Pons (tissue), 1 donor: ENCODE results near the gene PATJ.
"Not testable (repeated sequence)": the region's sequence is repeated elsewhere in the genome, so short reads cannot be mapped to it uniquely, and the experiment has no call there.

Experiments used
- DNase-seq: peaks from one replicate; pipeline ENCODE4 v3.0.0-alpha.2; 2016; ENCODE audit warnings: low spot score

The PATJ gene

DNA sequence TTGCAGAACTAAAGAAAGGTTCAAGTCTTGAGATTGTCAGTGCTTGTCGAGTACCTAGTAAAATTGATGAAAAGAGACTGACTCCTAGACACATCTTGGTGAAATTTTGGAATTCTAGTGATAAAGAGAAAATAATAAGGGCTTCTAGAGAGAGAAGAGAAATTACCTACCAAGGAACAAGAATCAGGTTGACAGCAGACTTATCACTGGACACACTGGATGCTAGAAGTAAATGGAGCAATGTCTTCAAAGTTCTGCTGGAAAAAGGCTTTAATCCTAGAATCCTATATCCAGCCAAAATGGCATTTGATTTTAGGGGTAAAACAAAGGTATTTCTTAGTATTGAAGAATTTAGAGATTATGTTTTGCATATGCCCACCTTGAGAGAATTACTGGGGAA, 468.7 kb downstream of the PATJ start:
- no peak for DNase-seq

DNA sequence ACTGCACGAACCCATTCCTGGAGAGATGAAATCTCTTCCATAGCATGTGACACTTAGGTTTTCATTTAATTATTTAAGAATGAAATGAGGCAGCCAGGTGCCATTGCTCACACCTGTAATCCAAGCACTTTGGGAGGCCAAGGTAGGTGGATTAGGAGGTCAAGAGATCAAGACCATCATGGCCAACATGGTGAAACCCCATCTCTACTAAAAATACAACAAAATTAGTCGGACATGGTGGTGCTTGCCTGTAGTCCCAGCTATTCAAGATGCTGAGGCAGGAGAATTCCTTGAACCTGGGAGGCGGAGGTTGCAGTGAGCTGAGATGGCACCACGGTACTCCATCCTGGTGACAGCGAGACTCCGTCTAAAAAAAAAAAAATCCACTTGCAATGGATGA, 470.1 kb downstream of the PATJ start:
- no peak for DNase-seq

DNA sequence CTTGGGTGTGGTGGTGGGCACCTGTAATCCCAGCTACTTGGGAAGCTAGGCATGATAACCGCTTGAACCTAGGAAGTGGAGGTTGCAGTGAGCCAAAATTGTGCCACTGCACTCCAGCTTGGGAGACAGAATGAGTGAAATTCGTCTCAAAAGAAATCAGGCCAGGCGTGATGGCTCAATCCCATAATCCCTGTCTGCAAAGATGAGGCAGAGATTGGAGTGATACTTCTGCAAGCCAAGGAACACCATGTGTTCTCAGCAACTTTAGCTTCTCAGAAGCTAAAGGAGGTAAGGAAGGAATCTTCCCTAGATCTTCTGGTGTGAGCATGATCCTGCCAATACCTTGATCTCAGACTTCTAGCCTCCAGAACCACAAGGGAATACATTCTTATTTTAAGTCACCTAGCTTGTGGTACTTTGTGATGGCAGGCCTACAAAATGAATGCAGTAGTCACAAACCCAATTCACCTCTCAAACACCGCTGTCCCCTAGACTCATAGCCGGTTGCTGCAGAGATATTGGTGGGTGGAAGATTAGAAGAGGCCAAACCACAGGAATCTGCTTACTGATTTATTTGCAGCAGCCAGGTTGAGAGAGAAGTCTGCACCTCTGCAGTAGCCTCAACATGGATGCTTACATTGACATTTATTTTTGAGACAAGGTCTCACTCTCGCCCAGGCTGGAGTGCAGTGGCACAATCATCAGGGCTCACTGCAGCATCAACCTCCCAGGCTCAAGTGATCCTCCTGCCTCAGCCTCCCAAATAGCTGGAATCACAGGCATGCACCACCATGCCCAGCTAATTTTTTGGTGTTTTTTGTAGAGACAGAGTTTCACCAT, 471.0 kb downstream of the PATJ start:
- DNase-seq = no peak

DNA sequence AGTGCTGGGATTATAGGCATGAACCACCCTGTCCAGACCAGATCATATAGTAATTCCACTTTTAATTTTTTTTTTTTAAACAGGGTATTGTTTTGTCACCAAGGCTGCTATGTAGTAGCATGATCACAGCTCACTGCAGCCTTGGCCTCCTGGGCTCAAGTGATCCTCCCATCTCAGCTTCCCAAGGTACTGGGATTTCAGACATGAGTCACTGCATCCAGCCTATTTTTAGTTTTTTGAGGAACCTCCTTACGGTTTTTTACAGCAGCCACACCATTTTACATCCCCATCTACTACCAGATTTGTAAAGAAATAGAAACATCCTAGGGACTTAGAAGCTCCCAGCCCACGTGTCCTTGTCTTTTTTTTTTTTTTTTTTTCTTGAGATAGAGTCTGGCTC, 476.3 kb downstream of the PATJ start:
- DNase-seq = no peak

DNA sequence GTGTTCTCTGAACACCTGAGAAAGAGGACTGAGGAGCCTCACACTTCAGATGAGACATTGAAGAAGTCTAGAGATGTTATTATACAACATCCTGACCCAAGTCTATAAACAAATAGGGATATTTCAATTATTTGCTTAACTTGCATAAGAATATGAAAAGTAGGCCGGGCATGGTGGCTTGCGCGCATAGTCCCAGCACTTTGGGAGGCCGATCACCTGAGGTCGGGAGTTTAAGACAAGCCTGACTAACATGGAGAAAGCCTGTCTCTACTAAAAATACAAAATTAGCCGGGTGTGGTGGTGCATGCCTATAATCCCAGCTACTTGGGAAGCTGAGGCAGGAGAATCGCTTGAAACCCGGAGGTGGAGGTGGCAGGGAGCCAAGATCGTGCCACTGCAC, 478.2 kb downstream of the PATJ start:
- not testable (repeated sequence) for DNase-seq

DNA sequence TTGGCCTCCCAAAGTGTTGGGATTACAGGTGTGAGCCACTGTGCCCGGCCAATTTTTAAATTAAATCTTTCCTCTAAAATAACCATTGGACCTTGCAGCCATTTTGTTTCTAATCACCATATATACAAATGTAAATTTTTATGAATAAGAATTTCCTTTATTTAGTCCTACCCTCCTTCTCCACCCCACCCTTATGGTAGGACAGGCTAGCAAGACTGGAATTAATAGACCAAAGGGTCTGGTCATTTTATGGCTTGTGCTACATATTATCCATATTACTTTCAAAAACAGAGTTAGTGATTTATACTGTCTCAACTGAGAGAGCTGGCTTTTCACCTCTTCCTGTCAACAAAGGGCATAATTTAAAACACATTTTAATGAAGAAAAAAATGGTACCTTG, 478.9 kb downstream of the PATJ start:
- no peak for DNase-seq

DNA sequence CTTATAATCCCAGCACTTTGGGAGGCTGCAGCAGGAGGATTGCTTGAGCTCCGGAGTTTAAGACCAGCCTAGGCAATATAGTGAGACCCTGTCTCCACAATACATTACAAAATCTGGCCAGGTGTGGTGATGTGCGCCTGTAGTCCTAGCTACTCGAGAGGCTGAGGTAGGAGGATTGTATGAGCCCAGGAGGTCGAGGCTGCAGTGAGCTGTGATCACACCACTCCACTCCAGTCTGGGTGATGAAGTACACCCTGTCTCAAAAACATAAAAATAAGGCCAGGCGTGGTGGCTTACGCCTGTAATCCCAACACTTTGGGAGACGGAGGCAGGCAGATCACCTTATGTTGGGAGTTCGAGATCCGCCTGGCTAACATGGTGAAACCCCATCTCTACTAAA, 480.0 kb downstream of the PATJ start:
- no peak for DNase-seq

DNA sequence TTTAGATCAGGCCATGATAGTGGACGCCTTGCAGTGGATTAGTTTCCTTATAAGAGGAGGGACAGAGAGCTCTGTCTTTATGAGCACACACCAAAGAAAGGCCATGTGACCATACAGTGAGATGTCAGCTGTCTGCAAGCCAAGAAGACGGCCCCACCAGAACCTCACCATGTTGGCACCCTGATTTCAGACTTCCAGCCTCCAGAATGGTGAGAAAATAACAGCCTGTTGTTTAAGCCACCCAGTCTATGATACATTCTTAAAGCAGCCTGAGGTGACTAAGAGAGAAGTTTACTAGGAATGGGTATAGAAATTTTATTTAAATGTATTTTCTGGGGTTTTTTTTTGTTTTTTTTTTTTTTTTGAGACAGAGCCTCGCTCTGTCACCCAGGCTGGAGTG, 481.9 kb downstream of the PATJ start:
- DNase-seq = no peak

DNA sequence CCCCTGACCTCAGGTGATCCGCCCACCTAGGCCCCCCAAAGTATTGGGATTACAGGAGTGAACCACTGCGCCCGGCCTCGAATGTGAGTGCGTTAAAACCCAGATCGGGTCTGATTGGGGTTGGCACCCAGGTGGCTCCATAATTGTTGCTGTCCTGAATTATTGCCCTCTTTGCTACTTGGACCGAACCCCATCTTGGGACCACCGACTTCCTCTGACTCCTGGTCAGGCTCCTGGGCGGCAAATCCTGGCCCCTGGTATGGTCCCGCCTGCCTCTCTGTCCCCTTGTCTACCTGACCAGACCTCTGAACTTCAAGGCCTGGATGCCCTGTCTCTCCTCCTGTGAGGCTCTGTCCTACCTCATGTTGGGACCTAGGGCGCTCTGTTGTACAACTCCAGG, 485.2 kb downstream of the PATJ start:
- no peak for DNase-seq
